Activated T-helper 1 cell treated with anti-CD3 and anti-CD28 coated beads, Interleukin-12 subunit alpha, Interleukin-12 subunit beta, Interleukin-2, Interleukin-4 antibody, amounts not matched to agents 30 ng/mL and 10 ng/mL and 1 ng/mL, durations not matched to agents 14 hours and 24 hours and 36 hours (primary cell): ENCODE results near the gene SYNPR. TPM values are rescaled to one million over a fixed set of nuclear protein-coding genes. Genes with fewer than 3 reads are reported as not detected.
"Not testable (repeated sequence)": the region's sequence is repeated elsewhere in the genome, so short reads cannot be mapped to it uniquely, and the experiment has no call there.

Source experiments
- DNase-seq: peaks from one replicate; pipeline ENCODE4 v3.0.0; 2021; ENCODE audit warnings: low spot score
- H3K27ac Mint-ChIP-seq: one replicate; pipeline ENCODE4 v1.8.0; 2021; ENCODE audit warnings: mild to moderate bottlenecking, mixed read lengths
- H3K27me3 Mint-ChIP-seq: one replicate; pipeline ENCODE4 v1.8.0; 2022; ENCODE audit warnings: mild to moderate bottlenecking, moderate library complexity, mixed read lengths; ENCODE audit not compliant: insufficient read depth
- H3K36me3 Mint-ChIP-seq: one replicate; pipeline ENCODE4 v1.8.0; 2021; ENCODE audit warnings: low read depth, mixed read lengths
- H3K4me1 Mint-ChIP-seq: one replicate; pipeline ENCODE4 v1.8.0; 2021; ENCODE audit warnings: low read depth, mixed read lengths
- H3K4me3 Mint-ChIP-seq: one replicate; pipeline ENCODE4 v1.8.0; 2021; ENCODE audit warnings: mild to moderate bottlenecking, moderate library complexity, mixed read lengths
- H3K9me3 Mint-ChIP-seq: one replicate; pipeline ENCODE4 v1.8.0; 2021; ENCODE audit warnings: mixed read lengths
- intact Hi-C: fragments of 100-400 bp; cut with micrococcal nuclease; formaldehyde crosslinking; loops from one replicate; pipeline ENCODE4 v1.15.1; 2024
- total RNA-seq: library from RNA; stranded (reverse); gene quantifications from 2 replicates; pipeline ENCODE4 v1.2.3, GENCODE V29; 2022

The SYNPR gene
- total RNA-seq, 1 donor from 2014 or later = not detected

DNA sequence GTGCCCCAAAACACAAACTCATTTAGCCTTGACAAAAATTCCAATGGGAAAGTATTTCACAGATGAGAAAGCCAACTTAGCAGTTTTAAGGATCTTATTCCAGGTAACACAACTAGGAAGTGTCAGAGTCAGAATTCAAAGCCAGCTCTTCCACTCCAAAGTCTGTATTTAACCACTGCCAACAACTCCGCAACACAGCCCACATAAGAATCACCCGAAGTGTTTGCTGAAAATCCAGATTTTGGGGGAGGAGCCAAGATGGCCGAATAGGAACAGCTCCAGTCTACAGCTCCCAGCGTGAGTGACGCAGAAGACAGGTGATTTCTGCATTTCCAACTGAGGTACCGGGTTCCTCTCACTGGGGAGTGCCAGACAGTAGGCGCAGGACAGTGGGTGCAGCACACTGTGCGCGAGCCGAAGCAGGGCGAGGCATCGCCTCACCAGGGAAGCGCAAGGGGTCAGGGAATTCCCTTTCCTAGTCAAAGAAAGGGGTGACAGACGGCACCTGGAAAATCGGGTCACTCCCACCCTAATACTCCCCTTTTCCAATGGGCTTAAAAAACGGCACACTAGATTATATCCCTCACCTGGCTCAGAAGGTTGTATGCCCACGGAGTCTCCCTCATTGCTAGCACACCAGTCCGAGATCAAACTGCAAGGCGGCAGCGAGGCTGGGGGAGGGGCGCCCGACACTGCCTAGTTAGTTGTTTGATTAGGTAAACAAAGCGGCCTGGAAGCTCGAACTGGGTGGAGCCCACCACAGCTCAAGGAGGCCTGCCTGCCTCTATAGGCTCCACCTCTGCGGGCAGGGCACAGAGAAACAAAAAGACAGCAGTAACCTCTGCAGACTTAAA is 367.0 kb downstream of the SYNPR start:
- H3K36me3 Mint-ChIP-seq, H3K27me3 Mint-ChIP-seq, H3K4me3 Mint-ChIP-seq, H3K27ac Mint-ChIP-seq, H3K9me3 Mint-ChIP-seq, intact Hi-C loops, DNase-seq, H3K4me1 Mint-ChIP-seq: not testable (repeated sequence)

- Mint-ChIP-seq H3K4me3 (no peak within 1 kb of the TSS), H3K9me3 (no peaks in the 10 kb centered on the region), H3K4me1 (no peaks in the 10 kb centered on the region), H3K27me3 (no peaks in the 10 kb centered on the region), H3K36me3 (no peaks in the 10 kb centered on the region), H3K27ac (no peak within 1 kb of the TSS)
- no peak for DNase-seq
- intact Hi-C loops = no loop called here
Measured at GRCh38 chr3:63652066-63652725, 374.1 kb downstream of the SYNPR start, which contains the start of gene SNTN. SNTN (plus strand) TSS chr3:63652675; CDS start chr3:63652688, 13 bp downstream.

- H3K4me1 Mint-ChIP-seq = no peaks in the 10 kb centered on the region
- DNase-seq = no peak
- H3K4me3 Mint-ChIP-seq = no peak overlapping the region
- intact Hi-C loops = no loop called here
- no peaks in the 10 kb centered on the region for H3K27me3 Mint-ChIP-seq
- H3K27ac Mint-ChIP-seq = no peak overlapping the region
- H3K36me3 Mint-ChIP-seq = no peaks in the 10 kb centered on the region
- no peaks in the 10 kb centered on the region for H3K9me3 Mint-ChIP-seq
Measured at GRCh38 chr3:63654211-63654610, 376.1 kb downstream of the SYNPR start.

DNA sequence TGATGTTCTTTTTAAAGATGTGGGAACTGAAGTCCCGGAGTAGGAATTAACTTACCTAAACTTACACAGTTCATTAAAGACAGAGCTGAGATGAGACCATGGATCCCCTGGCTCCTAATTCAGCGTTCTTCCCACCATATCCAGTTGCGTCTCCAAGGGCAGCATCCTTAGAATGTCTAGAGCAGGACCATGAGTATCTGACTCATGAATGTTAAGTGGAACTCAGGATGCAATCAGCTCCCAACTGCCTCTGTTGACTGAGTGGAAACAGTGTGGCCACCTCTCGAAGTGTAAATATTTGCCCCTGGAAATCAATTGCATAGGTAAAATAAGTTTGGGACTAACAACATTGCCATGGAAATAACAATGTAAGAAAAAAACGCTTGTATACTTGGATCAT is 376.8 kb downstream of the SYNPR start:
- intact Hi-C loops = no loop called here
- no peak overlapping the region for H3K4me3 Mint-ChIP-seq

DNA sequence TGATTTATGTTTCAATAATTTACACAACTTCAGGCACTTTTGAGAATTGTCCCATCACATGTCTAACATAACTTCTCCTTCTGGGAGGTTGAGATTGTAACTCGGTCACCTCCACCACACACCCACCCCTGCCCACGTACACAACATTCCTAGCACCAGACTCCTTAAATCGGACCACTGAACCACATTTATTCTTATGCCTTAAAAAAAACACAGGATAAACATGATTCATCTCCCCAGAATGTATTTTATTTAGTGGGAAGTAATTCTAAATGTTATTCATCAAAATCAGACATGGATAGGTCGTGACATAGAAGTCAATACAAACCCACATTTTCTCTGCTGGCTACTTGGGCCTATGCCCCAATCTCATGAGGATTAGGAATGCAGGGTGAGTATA is 377.4 kb downstream of the SYNPR start:
- DNase-seq = no peak
- Mint-ChIP-seq H3K36me3 (no peaks in the 10 kb centered on the region), H3K4me1 (no peaks in the 10 kb centered on the region), H3K4me3 (no peak overlapping the region), H3K27ac (no peak overlapping the region), H3K27me3 (no peaks in the 10 kb centered on the region), H3K9me3 (no peaks in the 10 kb centered on the region)
- intact Hi-C loops = no loop called here

More for the DNA sequence above, 376.8 kb downstream of the SYNPR start:
- Mint-ChIP-seq H3K9me3 (no peaks in the 10 kb centered on the region), H3K27ac (no peak overlapping the region), H3K27me3 (no peaks in the 10 kb centered on the region), H3K36me3 (no peaks in the 10 kb centered on the region), H3K4me1 (no peaks in the 10 kb centered on the region)
- DNase-seq = no peak

DNA sequence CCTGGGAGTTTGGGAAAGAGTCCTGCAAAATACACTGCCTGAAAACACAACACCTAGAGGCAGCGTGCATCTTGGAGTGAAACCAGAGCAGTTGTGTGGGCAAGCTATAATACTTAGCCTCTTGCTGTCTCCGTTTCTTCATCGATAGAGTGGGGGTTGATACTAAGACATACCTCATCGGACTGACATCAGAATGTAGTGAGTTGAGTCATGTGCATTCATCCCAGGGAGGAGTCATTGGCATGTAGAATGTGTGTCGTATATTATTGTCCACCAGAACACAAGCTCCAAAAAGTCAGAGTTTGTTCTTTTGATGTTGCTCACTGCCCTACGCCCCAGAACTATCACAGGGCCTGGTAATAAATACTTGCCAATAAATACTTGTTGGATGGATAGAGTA is 378.7 kb downstream of the SYNPR start:
- Mint-ChIP-seq H3K36me3 (no peaks in the 10 kb centered on the region), H3K4me1 (no peaks in the 10 kb centered on the region), H3K27me3 (no peaks in the 10 kb centered on the region), H3K27ac (no peak overlapping the region), H3K9me3 (no peaks in the 10 kb centered on the region), H3K4me3 (no peak overlapping the region)
- DNase-seq = no peak
- intact Hi-C loops = no loop called here

- Mint-ChIP-seq H3K27me3 (no peaks in the 10 kb centered on the region), H3K36me3 (no peaks in the 10 kb centered on the region)
- no peak for DNase-seq
Measured at GRCh38 chr3:63661242-63661641, 383.1 kb downstream of the SYNPR start.

GRCh38 chr3:63662011-63662410 is 383.9 kb downstream of the SYNPR start:
- Mint-ChIP-seq H3K27me3 (no peaks in the 10 kb centered on the region), H3K27ac (no peak overlapping the region), H3K4me1 (no peaks in the 10 kb centered on the region), H3K9me3 (no peaks in the 10 kb centered on the region), H3K36me3 (no peaks in the 10 kb centered on the region), H3K4me3 (no peak overlapping the region)
- intact Hi-C loops = no loop called here
- DNase-seq = no peak

More at GRCh38 chr3:63661242-63661641, 383.1 kb downstream of the SYNPR start:
- intact Hi-C loops = no loop called here
- Mint-ChIP-seq H3K27ac (no peak overlapping the region), H3K4me3 (no peak overlapping the region), H3K9me3 (no peaks in the 10 kb centered on the region), H3K4me1 (no peaks in the 10 kb centered on the region)

- Mint-ChIP-seq H3K4me1 (no peaks in the 10 kb centered on the region), H3K27ac (no peak overlapping the region), H3K4me3 (no peak overlapping the region), H3K36me3 (no peaks in the 10 kb centered on the region), H3K27me3 (no peaks in the 10 kb centered on the region), H3K9me3 (no peaks in the 10 kb centered on the region)
- DNase-seq = no peak
- intact Hi-C loops = no loop called here
Measured at GRCh38 chr3:63662500-63662899, 384.4 kb downstream of the SYNPR start.
